Mammary epithelial cell (primary cell): Measurements from ENCODE around the gene SDK1.

Experiments used
- CTCF ChIP-seq, 2 donors: IDR thresholded peaks in 1 of 2; conservative IDR thresholded peaks in 1 of 2; 2 replicates each; pipeline ENCODE4 v1.5.1; 2011 to 2012; ENCODE audit warnings: inconsistent platforms in 2 of 2, low read length in 2 of 2, mild to moderate bottlenecking in 2 of 2, control low read depth in 1 of 2, low read depth in 1 of 2; ENCODE audit not compliant: insufficient read depth in 1 of 2; ENCODE audit errors: extremely low read depth in 1 of 2
- EZH2 ChIP-seq: IDR thresholded peaks from 2 replicates; pipeline ENCODE4 v1.6.1; 2012; ENCODE audit warnings: low read length, inconsistent platforms, borderline replicate concordance

GRCh38 chr7:3710122-3710521 is 409.1 kb downstream of the SDK1 start:
- TF ChIP-seq CTCF (conservative IDR thresholded peaks at IDR 0.05 in 1 of 2, IDR thresholded peaks at IDR 0.05 in 1 of 2; ENCODE audit: extremely low read depth in 1 of 2, insufficient read depth in 1 of 2, low read depth in 1 of 2, low read length in 2 of 2) (no peak), EZH2 (no peak)
